GM21737 (cell line): ENCODE data around the gene SHOC1.
"Not testable (repeated sequence)": the region's sequence is repeated elsewhere in the genome, so short reads cannot be mapped to it uniquely, and the experiment has no call there.

Experiments used
- ATAC-seq: cut with Tn5 transposase; IDR thresholded peaks from one replicate; pipeline ENCODE4 v1.9.1; 2021; ENCODE audit warnings: mild to moderate bottlenecking, moderate library complexity; ENCODE audit not compliant: unreplicated experiment

Gene SHOC1

DNA sequence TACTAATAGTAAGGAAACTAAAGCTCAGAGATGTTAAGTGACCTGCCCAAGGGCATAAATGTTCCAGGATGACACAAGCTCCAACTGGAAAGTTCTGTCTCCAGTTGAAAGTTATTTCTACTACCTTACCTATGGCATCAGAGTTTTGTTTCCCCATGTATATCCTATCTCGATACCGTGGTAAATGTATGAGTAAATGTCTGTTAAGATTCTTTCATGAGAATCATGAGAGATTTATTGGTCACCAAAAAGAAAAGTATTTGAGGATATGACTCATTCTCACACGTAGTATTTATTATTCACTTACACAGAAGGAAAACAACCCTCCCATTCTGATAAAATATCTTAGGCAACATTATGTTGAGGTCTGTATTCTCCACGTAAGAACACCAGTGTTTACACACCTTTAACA is 11.1 kb upstream of the SHOC1 start:
- no peak for ATAC-seq

DNA sequence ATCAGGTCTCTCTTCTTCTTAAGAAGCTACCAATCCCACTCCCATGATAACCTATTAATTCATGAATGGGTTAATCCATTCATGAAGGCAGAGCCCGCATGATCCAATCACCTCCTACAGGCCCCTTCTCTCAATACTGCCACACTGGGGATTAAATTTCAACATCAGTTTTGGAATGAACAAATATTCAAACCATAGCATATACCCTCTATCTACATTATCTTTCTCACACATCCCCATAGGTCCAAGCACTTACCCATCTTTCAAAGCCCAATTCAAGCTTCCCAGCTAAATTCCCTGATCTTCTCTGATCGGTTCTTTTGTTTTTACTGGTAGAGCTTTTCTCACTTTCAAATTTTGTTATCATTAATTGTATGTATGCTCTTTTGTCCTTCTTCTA is 10.5 kb upstream of the SHOC1 start:
- no peak for ATAC-seq

DNA sequence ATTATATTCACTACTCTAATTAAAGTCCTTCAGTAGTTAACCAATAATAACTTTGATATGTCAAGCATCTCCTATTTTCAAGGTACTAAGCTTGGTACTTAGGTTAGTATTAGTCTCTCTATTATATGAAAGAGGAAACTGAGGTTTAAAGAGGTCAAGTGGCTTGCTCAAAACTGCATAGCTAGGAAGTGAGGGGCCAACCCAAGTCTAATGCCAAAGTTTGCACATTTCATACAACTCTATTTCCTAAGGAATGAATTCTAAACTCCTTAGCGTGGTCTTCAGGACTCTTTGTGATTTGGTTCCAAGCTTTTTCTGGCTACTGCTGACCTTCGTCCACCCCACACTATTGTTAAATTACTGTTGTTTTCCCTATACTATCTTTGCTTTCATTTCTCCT is 9.9 kb upstream of the SHOC1 start:
- no peak for ATAC-seq

DNA sequence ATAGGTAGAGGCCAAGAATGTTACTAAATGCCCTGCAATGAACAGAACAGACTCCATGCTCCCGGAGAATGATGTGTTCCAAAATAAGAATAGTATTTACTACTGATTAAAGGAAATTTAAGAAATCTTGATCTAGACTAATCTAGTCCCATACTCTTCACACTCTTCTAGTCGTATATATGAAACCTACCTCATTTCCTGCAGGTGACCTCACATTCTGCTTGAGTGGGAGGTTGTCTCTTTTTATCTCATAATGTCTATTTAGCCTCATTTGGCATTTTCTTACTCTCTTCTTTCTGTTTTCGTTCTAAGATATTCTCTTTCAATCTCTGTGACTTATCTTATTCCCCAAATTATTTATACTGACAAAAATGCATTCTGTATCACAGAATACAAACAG is 9.2 kb upstream of the SHOC1 start:
- ATAC-seq = no peak

DNA sequence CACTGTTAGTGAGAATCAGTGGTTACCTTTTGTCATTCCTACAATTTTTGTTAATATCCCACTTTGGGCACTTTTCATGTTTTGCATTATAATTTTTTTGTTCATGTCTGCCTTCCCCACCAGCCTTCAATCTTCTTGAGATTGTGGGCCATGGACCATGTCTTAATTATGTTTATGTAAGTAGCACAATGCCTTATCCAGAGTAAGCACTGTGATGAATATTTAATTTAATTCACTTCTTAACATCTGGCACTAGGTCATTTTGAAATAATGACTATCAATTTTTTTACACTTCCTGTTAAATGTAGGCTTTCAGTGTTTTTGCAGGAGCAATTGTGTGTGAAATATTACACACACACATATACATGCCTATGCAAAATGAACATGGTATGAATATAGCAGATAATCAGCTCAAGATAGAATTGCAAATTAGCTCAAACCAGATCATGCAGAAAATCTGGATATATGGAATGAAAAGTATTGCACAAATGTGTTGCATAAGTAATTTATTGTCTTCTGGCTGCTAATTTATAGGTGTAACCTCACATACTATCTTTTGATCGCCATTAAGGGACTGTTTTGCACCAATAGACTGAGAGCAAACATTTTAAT is 5.3 kb upstream of the SHOC1 start:
- ATAC-seq = no peak

DNA sequence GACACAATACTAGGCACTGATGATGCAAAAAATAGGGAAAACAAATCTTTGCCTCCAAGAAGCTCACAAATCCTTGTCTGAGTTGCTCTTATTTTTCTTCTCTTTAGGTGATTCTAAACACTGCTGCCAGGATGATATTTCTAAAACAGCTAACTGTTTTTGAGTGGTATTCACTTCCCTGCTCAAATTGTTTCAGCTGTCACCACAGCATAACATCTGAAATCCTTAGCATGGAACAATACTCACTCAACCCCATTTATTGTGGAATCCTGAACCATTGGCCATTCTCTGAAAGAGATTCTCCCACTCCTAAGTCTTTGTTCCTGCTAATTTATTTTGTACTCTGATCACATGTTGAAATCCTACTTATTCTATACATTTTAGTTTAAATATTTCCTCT is 4.8 kb upstream of the SHOC1 start:
- ATAC-seq = no peak

DNA sequence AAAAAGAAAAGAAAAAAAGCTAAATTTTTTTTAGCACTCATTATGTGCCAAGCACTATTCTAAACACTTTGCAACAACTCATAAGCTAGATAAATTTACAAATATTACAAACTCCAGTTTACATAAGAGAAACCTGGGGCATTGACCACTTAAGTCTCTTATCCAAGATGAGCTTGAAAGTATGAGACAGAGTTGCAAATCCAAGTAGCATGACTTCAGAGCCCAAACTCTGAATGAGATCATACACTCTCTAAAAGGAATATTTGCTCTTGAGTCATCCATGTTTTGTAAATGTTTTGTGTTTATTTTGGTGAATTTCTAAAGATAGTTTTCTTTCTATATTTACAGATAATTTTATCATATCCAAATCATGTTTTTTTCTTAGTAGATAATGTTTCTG is 4.0 kb upstream of the SHOC1 start:
- no peak for ATAC-seq

DNA sequence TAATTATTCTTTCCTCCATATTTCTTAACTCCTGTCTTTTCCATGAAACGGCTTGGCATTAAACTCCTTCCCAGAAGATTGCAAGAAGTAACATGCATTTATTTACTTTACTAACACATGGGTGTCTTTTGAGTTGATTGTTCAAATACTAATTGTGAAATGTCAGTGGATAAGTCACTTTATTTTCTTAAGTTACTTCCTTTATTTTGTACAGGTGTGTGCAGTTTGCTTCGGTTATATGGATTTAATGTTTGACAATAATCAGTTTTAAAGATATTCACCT is 761 bp upstream of the SHOC1 start:
- ATAC-seq = no peak

DNA sequence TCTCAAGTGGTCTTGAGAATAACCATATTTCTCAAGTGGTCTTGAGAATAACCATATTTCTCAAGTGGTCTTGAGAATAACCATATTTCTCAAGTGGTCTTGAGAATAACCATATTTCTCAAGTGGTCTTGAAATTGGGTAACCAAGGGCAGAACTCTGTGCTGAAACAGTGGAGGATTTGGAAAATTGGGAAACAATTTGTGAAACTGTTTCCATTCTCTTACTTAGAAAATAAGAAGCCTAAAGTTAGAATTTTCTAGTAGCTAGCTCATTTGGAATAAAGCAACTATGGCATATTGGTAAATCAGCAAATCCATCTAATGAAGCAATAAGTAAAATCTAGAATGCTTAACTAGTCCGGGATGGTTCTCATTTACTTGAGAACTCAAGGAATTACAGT is 2.9 kb downstream of the SHOC1 start:
- not testable (repeated sequence) for ATAC-seq

DNA sequence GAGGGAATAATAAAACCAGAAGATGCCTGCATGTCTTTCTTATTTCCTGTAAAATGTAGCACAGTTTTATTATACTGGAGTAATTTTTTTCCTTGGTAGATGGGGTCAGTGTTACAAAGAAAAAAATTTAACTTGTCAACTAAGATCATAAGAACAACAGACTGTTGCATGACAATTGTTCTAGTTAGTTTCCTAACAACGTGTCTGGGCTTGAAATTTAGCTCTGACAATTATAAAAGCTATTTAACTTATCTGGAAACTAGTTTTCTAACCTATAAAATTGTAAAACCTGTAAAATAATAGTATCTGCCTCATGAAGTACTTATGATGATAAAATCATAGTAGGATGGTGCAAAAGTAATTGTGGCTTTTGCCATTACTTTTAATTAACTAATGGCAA is 4.9 kb downstream of the SHOC1 start:
- no peak for ATAC-seq

DNA sequence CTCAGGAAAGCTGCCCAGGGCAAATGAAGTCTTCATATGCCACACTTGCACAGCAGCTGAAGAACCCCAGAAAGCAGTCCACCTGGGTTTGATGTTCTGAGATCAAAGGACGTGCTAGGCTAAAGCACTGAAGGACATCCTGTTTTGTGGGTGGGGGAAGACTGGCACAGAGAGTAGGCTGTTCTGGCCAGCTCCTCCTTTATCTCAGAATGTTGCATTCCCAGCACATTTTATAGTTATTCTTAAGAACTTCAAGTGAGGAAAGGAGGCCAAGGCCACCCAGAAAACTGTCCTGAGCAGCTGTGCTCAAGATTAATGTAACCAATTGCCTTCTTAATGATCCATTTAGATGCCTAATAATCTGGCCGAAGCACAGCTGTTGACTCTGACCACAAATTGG is 10.9 kb downstream of the SHOC1 start:
- ATAC-seq = no peak

DNA sequence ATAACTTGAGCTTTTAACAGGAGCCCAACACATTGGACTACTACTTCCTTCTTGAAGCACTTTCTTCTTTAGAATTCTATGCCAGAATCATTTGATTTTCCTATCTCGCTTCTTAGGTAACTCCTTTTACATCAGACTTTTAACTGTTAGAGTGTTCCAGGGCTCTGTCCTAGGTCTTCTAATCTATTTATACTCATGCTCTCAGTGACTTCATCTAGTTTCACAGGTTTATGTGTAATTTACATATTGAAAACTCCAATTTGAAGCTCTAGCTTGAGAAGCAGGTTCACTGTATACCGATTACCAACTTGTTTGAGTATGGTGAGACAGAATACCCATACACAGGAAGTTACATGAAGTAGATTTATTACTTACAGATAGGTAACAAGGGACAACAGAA is 11.3 kb downstream of the SHOC1 start:
- ATAC-seq = no peak

DNA sequence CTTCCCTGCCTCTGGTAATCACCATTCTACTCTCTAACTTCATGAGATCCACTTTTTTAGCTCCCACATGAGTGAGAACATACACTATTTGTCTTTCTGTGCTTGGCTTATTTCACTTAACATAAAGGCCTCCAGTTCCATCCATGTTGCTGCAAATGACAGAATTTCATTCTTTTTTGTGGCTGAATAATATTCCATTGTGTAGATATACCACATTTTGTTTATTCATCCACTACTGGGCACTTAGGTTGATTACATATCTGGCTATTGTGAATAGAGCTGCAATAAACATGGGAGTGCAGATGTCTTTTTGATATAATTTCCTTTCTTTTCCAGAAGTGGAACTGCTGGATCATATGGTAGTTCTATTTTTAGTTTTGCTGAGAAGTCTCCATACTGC is 28.7 kb downstream of the SHOC1 start:
- no peak for ATAC-seq

DNA sequence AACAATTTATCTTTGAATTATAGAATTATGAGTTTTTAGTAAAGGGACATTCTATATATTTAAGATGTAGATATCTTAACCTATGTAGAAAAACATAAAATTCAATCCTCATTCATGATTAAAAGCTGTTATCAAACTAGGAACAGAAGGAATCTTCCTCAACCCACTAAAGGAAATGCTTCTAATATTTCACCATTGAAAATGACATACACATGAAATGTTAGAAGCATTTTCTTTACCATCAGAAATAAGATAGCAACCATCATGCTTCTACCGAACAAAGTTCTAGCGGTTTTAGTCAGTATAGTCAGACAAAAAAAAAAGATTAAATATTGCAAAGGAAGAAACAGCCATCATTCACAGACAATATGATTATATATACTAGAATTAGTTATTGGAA is 32.2 kb downstream of the SHOC1 start:
- no peak for ATAC-seq

DNA sequence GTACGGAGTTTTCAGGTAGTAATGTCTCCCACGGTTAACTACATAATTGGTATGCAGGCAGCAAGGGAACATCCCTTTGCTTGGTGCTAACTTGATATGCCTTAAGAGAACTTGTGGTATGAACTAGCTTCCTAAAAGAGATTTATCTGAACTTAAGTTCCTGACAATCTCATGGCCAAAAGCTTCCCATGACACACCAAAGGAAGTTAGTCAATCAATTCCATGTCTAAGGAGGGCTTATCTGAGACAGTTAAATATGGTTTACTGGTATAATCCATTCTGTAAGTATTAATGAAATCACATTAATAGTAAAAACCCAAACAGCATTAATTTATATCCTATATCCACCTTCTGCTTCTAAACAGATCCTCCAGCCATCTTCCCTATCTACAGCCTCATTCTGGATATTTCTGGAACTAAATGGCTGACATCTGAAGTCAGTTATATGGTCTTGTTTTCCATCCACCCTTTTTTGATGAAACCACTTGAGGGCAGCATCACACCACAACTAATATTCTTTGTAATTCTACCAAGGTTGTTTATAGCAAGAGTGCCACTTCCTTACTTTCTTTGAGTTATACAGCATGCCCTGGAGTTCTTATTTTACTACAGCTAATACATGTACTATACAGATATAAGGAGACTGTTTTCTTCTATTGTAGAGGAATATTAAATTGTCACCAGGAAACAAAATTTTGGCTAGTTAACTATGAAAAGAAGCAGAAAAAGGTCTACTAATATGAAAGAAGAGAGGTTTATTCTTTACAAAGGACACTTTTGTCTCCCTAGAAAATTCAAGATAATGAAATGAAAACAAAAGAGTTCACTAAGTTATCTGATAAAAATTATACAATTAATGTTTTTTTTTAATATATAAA is 34.7 kb downstream of the SHOC1 start:
- no peak for ATAC-seq

DNA sequence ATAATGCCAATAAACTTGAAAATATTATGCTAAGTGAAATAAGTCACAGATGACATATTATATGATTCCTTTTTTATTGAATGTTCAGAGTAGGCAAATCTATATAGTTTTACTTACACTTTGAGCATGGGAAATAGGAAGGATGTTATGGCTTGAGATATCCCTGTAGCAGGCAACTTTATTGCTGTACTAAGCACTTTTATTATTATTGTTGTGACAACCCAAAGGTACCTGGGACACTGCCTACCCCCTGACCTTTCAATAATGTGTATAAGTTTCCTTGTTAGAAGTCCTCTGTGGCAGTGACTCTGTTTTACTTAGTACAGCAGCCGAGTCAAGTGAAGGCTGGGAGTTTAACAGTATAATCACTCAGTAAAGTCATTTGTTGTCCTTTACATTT is 39.9 kb downstream of the SHOC1 start:
- ATAC-seq = no peak

DNA sequence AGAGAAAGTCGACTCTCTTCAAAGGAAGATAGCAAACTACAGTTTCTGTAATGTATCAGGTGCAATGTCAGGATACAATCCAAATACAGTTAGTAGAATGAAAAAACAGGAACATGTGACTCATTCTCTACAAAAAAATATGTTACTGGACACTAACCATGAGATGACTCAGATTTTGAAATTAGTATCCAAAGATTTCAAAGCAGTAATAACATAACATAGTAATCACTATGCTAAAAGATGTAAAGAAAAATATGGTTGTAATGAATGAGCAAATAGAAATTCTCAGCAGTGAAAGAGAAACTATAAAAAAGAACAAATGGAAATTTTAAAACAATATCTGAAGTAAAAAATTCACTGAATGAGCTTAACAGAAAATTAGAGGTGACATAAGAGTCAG is 42.3 kb downstream of the SHOC1 start:
- ATAC-seq = no peak
